H1 (cell line): ENCODE results near the gene ANXA3. TPM values are rescaled to one million over a fixed set of nuclear protein-coding genes. Genes with fewer than 3 reads are reported as not detected.

Experiments
- CTCF ChIA-PET: fragments of 300-600 bp; sonication (Branson Sonifier 250); formaldehyde crosslinking; loops from one replicate; lab custom pipeline; 2021; ENCODE audit not compliant: partially characterized antibody; lab: Charles Lee
- POLR2A ChIA-PET: fragments of 300-600 bp; sonication (Branson Sonifier 250); formaldehyde crosslinking; loops from one replicate; lab custom pipeline; 2021; ENCODE audit warnings: inconsistent platforms; ENCODE audit not compliant: partially characterized antibody; lab: Charles Lee
- DNase-seq, 2 experiments: peaks; one replicate each; pipeline versions ENCODE4 v3.0.0 to v3.0.0-alpha.2; 2010 to 2022; ENCODE audit warnings: low spot score in 2 of 2, low read depth in 1 of 2, mixed read lengths in 1 of 2
- FAIRE-seq: peaks from 2 replicates; lab custom pipeline; 2011; peaks lifted over from hg19 to GRCh38; lab: Jason Lieb, UNC
- H2AFZ ChIP-seq: 2 replicates; pipeline ENCODE4 v1.8.1; 2012; ENCODE audit warnings: low read length, inconsistent platforms
- H2AK5ac ChIP-seq: 2 replicates; pipeline ENCODE4 v1.6.1; 2013; ENCODE audit warnings: low read depth, low read length
- H2BK120ac ChIP-seq: replicated peaks from 2 replicates; pipeline ENCODE3; 2013; ENCODE audit warnings: low read depth, low read length, inconsistent platforms
- H2BK12ac ChIP-seq: 2 replicates; pipeline ENCODE4 v1.6.1; 2013; ENCODE audit warnings: low read depth, low read length
- H2BK15ac ChIP-seq: 2 replicates; pipeline ENCODE4 v1.6.1; 2013; ENCODE audit warnings: low read length
- H2BK20ac ChIP-seq: 2 replicates; pipeline ENCODE4 v1.6.1; 2013; ENCODE audit warnings: low read length
- H2BK5ac ChIP-seq: 2 replicates; pipeline ENCODE4 v1.6.1; 2013; ENCODE audit warnings: low read depth, low read length
- H3K14ac ChIP-seq: 2 replicates; pipeline ENCODE4 v1.6.1; 2013; ENCODE audit warnings: inconsistent platforms; ENCODE audit not compliant: insufficient read length
- H3K18ac ChIP-seq: 2 replicates; pipeline ENCODE4 v1.6.1; 2013; ENCODE audit warnings: low read length; ENCODE audit errors: extremely low read depth
- H3K23ac ChIP-seq: 2 replicates; pipeline ENCODE4 v1.6.1; 2013; ENCODE audit warnings: inconsistent platforms; ENCODE audit not compliant: insufficient read length
- H3K23me2 ChIP-seq: 2 replicates; pipeline ENCODE4 v1.6.1; 2013; ENCODE audit warnings: low read depth, low read length
- H3K27ac ChIP-seq: 2 replicates; pipeline ENCODE4 v1.6.1; 2011; ENCODE audit warnings: low read depth, low read length, inconsistent platforms
- H3K27me3 ChIP-seq, 4 experiments: replicated peaks in 1 of 4; 1 replicate in 1 of 4; 2 replicates in 3 of 4; pipeline versions ENCODE4 v1.6.1 to v1.8.1; 2011 to 2013; ENCODE audit warnings: low read length in 3 of 4, mild to moderate bottlenecking in 3 of 4, inconsistent platforms in 2 of 4, mixed read lengths in 2 of 4, moderate library complexity in 1 of 4; ENCODE audit not compliant: control insufficient read depth in 3 of 4, insufficient read depth in 3 of 4; ENCODE audit errors: extremely low read depth in 1 of 4
- H3K36me3 ChIP-seq, 4 experiments: 2 replicates each; pipeline versions ENCODE4 v1.6.1 to v1.8.1; 2011 to 2013; ENCODE audit warnings: mild to moderate bottlenecking in 4 of 4, low read length in 3 of 4, moderate library complexity in 2 of 4, control low read depth in 1 of 4, inconsistent platforms in 1 of 4; ENCODE audit not compliant: insufficient read depth in 4 of 4, control insufficient read depth in 2 of 4
- H3K4ac ChIP-seq: replicated peaks from 2 replicates; pipeline ENCODE3; 2013; ENCODE audit warnings: low read length, low read depth, mixed read lengths, inconsistent platforms; ENCODE audit not compliant: insufficient read length
- H3K4me1 ChIP-seq, 4 experiments: replicated peaks in 1 of 4; 1 replicate in 1 of 4; 2 replicates in 3 of 4; pipeline versions ENCODE4 v1.6.1 to v1.8.1; 2011 to 2013; ENCODE audit warnings: low read length in 3 of 4, inconsistent platforms in 2 of 4, mixed read lengths in 1 of 4; ENCODE audit not compliant: insufficient read depth in 4 of 4, control insufficient read depth in 3 of 4
- H3K4me2 ChIP-seq, 2 experiments: 2 replicates each; pipeline versions ENCODE4 v1.6.1 to v1.8.1; 2011 to 2013; ENCODE audit warnings: low read depth in 2 of 2, low read length in 2 of 2, control low read depth in 1 of 2, inconsistent platforms in 1 of 2, mild to moderate bottlenecking in 1 of 2; ENCODE audit not compliant: insufficient read depth in 1 of 2
- H3K4me3 ChIP-seq, 4 experiments: fragments of 200-600, 300-600 bp in 1 of 4; sonication (generic), shearing (Covaris generic), sonication (Bioruptor Twin) in 1 of 4; 2 replicates each; pipeline versions ENCODE4 v1.5.1 to v1.8.1; 2011 to 2016; ENCODE audit warnings: low read length in 4 of 4, low read depth in 3 of 4, control low read depth in 2 of 4, inconsistent platforms in 2 of 4, mild to moderate bottlenecking in 2 of 4, mixed read lengths in 1 of 4, moderate library complexity in 1 of 4; ENCODE audit not compliant: insufficient read depth in 2 of 4; ENCODE audit errors: extremely low read depth in 1 of 4
- H3K56ac ChIP-seq: replicated peaks from 2 replicates; pipeline ENCODE3; 2013; ENCODE audit warnings: low read depth, mild to moderate bottlenecking, mixed read lengths, low read length, inconsistent platforms; ENCODE audit not compliant: insufficient read length
- H3K79me1 ChIP-seq: 2 replicates; pipeline ENCODE4 v1.6.1; 2013; ENCODE audit warnings: low read depth, low read length, control low read depth
- H3K79me2 ChIP-seq, 2 experiments: 2 replicates each; pipeline versions ENCODE4 v1.6.1 to v1.8.1; 2012 to 2013; ENCODE audit warnings: low read length in 2 of 2, mild to moderate bottlenecking in 2 of 2, inconsistent platforms in 1 of 2; ENCODE audit not compliant: insufficient read depth in 2 of 2, control insufficient read depth in 1 of 2
- H3K9ac ChIP-seq, 4 experiments: replicated peaks in 1 of 4; 1 replicate in 1 of 4; 2 replicates in 3 of 4; pipeline versions ENCODE4 v1.6.1 to v1.8.1; 2011 to 2013; ENCODE audit warnings: low read depth in 3 of 4, low read length in 3 of 4, control low read depth in 2 of 4, mild to moderate bottlenecking in 2 of 4, moderate library complexity in 2 of 4, inconsistent platforms in 1 of 4; ENCODE audit errors: extremely low read depth in 1 of 4
- H3K9me3 ChIP-seq, 2 experiments: 2 replicates each; pipeline versions ENCODE4 v1.6.1 to v1.8.1; 2012 to 2013; ENCODE audit warnings: mild to moderate bottlenecking in 2 of 2, moderate library complexity in 2 of 2, control low read depth in 1 of 2, inconsistent platforms in 1 of 2, low read depth in 1 of 2, low read length in 1 of 2, mixed read lengths in 1 of 2; ENCODE audit not compliant: insufficient read depth in 2 of 2
- H4K20me1 ChIP-seq, 2 experiments: replicated peaks in 1 of 2; 2 replicates each; pipeline versions ENCODE3 to v1.8.1; 2011 to 2013; ENCODE audit warnings: inconsistent platforms in 2 of 2, low read length in 2 of 2, mild to moderate bottlenecking in 1 of 2; ENCODE audit not compliant: insufficient read depth in 2 of 2, control insufficient read depth in 1 of 2
- H4K5ac ChIP-seq: 2 replicates; pipeline ENCODE4 v1.6.1; 2013; ENCODE audit warnings: low read length, low read depth, mixed read lengths, inconsistent platforms; ENCODE audit not compliant: insufficient read length
- H4K8ac ChIP-seq: 2 replicates; pipeline ENCODE4 v1.8.0; 2013; ENCODE audit warnings: mild to moderate bottlenecking, moderate library complexity, low read length, inconsistent platforms; ENCODE audit not compliant: insufficient read depth; ENCODE audit errors: extremely low read depth
- H4K91ac ChIP-seq: replicated peaks from 2 replicates; pipeline ENCODE3; 2013; ENCODE audit warnings: low read length, mixed read lengths, inconsistent platforms; ENCODE audit not compliant: insufficient read length
- CHD2 ChIP-seq: IDR thresholded peaks from 2 replicates; pipeline ENCODE4 v1.6.1; 2012; ENCODE audit warnings: low read length, improper control_type of control experiment
- EZH2 ChIP-seq: fragments of 200-600 bp; sonication (generic); IDR thresholded peaks from 2 replicates; pipeline ENCODE4 v1.7.1; 2012; ENCODE audit warnings: low read depth, mild to moderate bottlenecking, moderate library complexity, low read length, inconsistent platforms; ENCODE audit not compliant: severe bottlenecking
- POLR2A ChIP-seq, 2 experiments: IDR thresholded peaks; 1 replicate in 1 of 2; 2 replicates in 1 of 2; pipeline ENCODE4 v1.6.1; 2011; ENCODE audit warnings: low read depth in 2 of 2, low read length in 2 of 2, mild to moderate bottlenecking in 2 of 2; ENCODE audit errors: control extremely low read depth in 1 of 2
- TCF12 ChIP-seq: IDR thresholded peaks from 2 replicates; pipeline ENCODE4 v1.6.1; 2011; ENCODE audit warnings: low read depth, mild to moderate bottlenecking, low read length
- WGBS, 2 experiments: shearing (Covaris generic) in 1 of 2; methylation state at CpG; one replicate each; pipeline versions ENCODE4 v1.1.6 to v1.1.7; 2013 to 2015; ENCODE audit warnings: low lambda C conversion rate in 2 of 2, mixed read lengths in 2 of 2, inconsistent platforms in 1 of 2, low coverage in 1 of 2, missing lambda C conversion rate in 1 of 2; ENCODE audit not compliant: insufficient replicate concordance in 2 of 2, insufficient coverage in 1 of 2, insufficient read length in 1 of 2; ENCODE audit errors: extremely low coverage in 1 of 2, missing lambda C conversion rate in 1 of 2; 5-methylcytosine and 5-hydroxymethylcytosine counted together
- polyA plus RNA-seq, 7 experiments: library from polyadenylated mRNA; depleted of rRNA in 3 of 7; stranded (reverse) in 5 of 7; unstranded in 2 of 7; fragments of >200 nt in 5 of 7; fragments of 200-250 nt in 2 of 7; gene quantifications; 1 replicate in 5 of 7; 2 replicates in 1 of 7; 4 replicates in 1 of 7; pipeline versions ENCODE4 v1.2.1 to v1.2.3, GENCODE V29; 2011 to 2013; ENCODE audit warnings: missing spikeins in 2 of 7, mixed read lengths in 2 of 7
- total RNA-seq: library from RNA; stranded (reverse); fragmentation: NEBNext Ultra II Directional; extraction: Animal tissue kit (Norgen Biotek cat#: 25700); gene quantifications from 2 replicates; pipeline ENCODE4 v1.2.1, GENCODE V29; 2021

ANXA3 gene
- total and polyA plus RNA-seq, 2 of the 8 experiments (the other 6 are each of a cell fraction or from before 2014, with no cell fraction given) = 10.3 to 27.3 TPM

DNA sequence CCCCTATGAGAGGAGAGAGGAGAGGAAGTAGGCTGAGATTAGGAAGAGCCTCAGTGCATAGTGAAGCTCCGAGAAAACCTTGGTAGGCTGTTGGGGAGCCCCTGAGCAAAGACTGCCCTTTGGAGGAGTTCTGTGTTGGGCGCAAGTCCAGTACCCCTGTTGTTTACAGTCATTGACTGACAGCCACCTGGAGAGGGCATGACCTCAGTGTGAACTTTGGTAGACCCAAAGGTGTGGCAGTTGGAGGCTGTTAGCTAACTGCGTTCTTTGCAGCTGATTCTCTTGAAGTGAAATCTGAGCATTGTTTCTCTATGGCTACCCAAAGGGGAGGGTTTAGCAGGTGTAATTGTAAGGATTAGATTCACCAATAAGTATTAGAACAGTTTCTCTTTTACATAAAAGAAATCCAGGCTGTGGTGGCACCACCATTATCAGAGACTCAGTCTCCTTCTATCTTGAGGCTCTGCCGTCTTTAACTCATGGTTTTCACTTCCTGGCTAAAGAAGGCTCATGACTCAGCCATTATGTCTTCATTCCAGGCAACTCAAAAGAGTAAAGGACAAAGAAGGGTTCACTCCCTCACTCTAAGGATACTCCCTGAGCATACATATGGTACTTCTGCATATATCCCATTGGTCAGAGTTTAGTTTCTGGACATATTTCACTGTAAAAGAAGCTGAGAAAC is 33.4 kb downstream of the ANXA3 start:
- no peaks in the 10 kb centered on the region for H3K36me3 ChIP-seq

More for the DNA sequence above, 33.4 kb downstream of the ANXA3 start:
- CTCF ChIA-PET = interaction anchor here (0.7 to 1.2 kb wide), 3 partner anchors 38 to 164 kb away, joined by 3 read pairs; no protein-coding TSS in a partner anchor
- Histone ChIP-seq H3K79me1 (no peaks in the 10 kb centered on the region), H4K20me1 (no peaks in the 10 kb centered on the region), H3K4me3 (no peak overlapping the region), H3K27me3 (no peaks in the 10 kb centered on the region), H3K56ac (no peak overlapping the region), H2BK12ac (no peak overlapping the region), H3K4me1 (no peaks in the 10 kb centered on the region), H3K4me2 (no peak overlapping the region), H3K4ac (no peak overlapping the region), H3K23me2 (no peaks in the 10 kb centered on the region), H3K27ac (no peak overlapping the region), H2AFZ (no peak overlapping the region), H2BK120ac (no peak overlapping the region), H3K14ac (no peak overlapping the region), H2BK5ac (no peak overlapping the region), H4K5ac (no peak overlapping the region), H2AK5ac (no peak overlapping the region), H2BK20ac (no peak overlapping the region), H3K18ac (no peak overlapping the region), H2BK15ac (no peak overlapping the region), H3K9me3 (no peaks in the 10 kb centered on the region), H3K79me2 (no peaks in the 10 kb centered on the region), H3K23ac (no peak overlapping the region), H4K8ac (no peak overlapping the region), H4K91ac (no peak overlapping the region), H3K9ac (no peak overlapping the region)
- POLR2A ChIA-PET = no interaction called here
- no peak for TF ChIP-seq EZH2
- TF ChIP-seq POLR2A (IDR thresholded peaks at IDR 0.05; ENCODE audit: control extremely low read depth in 1 of 2, low read depth in 2 of 2, low read length in 2 of 2) = no peak
- TF ChIP-seq CHD2 = no peak
- TF ChIP-seq TCF12 = no peak
- FAIRE-seq = no peak
- no peak for DNase-seq
- 96% methylated on average over 4 of the region's 4 CpGs; no CpG with 5 or more reads in 1 of the 2 experiments for WGBS, 2 experiments
